H1 (cell line): ENCODE data around the gene SNAP47. TPM values are rescaled to one million over a fixed set of nuclear protein-coding genes. Genes with fewer than 3 reads are reported as not detected.

Experiments
- CTCF ChIA-PET: fragments of 300-600 bp; sonication (Branson Sonifier 250); formaldehyde crosslinking; loops from one replicate; lab custom pipeline; 2021; ENCODE audit not compliant: partially characterized antibody; lab: Charles Lee
- POLR2A ChIA-PET: fragments of 300-600 bp; sonication (Branson Sonifier 250); formaldehyde crosslinking; loops from one replicate; lab custom pipeline; 2021; ENCODE audit warnings: inconsistent platforms; ENCODE audit not compliant: partially characterized antibody; lab: Charles Lee
- DNase-seq, 2 experiments: peaks; one replicate each; pipeline versions ENCODE4 v3.0.0 to v3.0.0-alpha.2; 2010 to 2022; ENCODE audit warnings: low spot score in 2 of 2, low read depth in 1 of 2, mixed read lengths in 1 of 2
- FAIRE-seq: peaks from 2 replicates; lab custom pipeline; 2011; peaks lifted over from hg19 to GRCh38; lab: Jason Lieb, UNC
- H2AFZ ChIP-seq: 2 replicates; pipeline ENCODE4 v1.8.1; 2012; ENCODE audit warnings: low read length, inconsistent platforms
- H2AK5ac ChIP-seq: 2 replicates; pipeline ENCODE4 v1.6.1; 2013; ENCODE audit warnings: low read depth, low read length
- H2BK120ac ChIP-seq: replicated peaks from 2 replicates; pipeline ENCODE3; 2013; ENCODE audit warnings: low read depth, low read length, inconsistent platforms
- H2BK12ac ChIP-seq: 2 replicates; pipeline ENCODE4 v1.6.1; 2013; ENCODE audit warnings: low read depth, low read length
- H2BK15ac ChIP-seq: 2 replicates; pipeline ENCODE4 v1.6.1; 2013; ENCODE audit warnings: low read length
- H2BK20ac ChIP-seq: 2 replicates; pipeline ENCODE4 v1.6.1; 2013; ENCODE audit warnings: low read length
- H2BK5ac ChIP-seq: 2 replicates; pipeline ENCODE4 v1.6.1; 2013; ENCODE audit warnings: low read depth, low read length
- H3K14ac ChIP-seq: 2 replicates; pipeline ENCODE4 v1.6.1; 2013; ENCODE audit warnings: inconsistent platforms; ENCODE audit not compliant: insufficient read length
- H3K18ac ChIP-seq: 2 replicates; pipeline ENCODE4 v1.6.1; 2013; ENCODE audit warnings: low read length; ENCODE audit errors: extremely low read depth
- H3K23ac ChIP-seq: 2 replicates; pipeline ENCODE4 v1.6.1; 2013; ENCODE audit warnings: inconsistent platforms; ENCODE audit not compliant: insufficient read length
- H3K23me2 ChIP-seq: 2 replicates; pipeline ENCODE4 v1.6.1; 2013; ENCODE audit warnings: low read depth, low read length
- H3K27ac ChIP-seq: 2 replicates; pipeline ENCODE4 v1.6.1; 2011; ENCODE audit warnings: low read depth, low read length, inconsistent platforms
- H3K27me3 ChIP-seq, 4 experiments: replicated peaks in 1 of 4; 1 replicate in 1 of 4; 2 replicates in 3 of 4; pipeline versions ENCODE4 v1.6.1 to v1.8.1; 2011 to 2013; ENCODE audit warnings: low read length in 3 of 4, mild to moderate bottlenecking in 3 of 4, inconsistent platforms in 2 of 4, mixed read lengths in 2 of 4, moderate library complexity in 1 of 4; ENCODE audit not compliant: control insufficient read depth in 3 of 4, insufficient read depth in 3 of 4; ENCODE audit errors: extremely low read depth in 1 of 4
- H3K36me3 ChIP-seq, 4 experiments: 2 replicates each; pipeline versions ENCODE4 v1.6.1 to v1.8.1; 2011 to 2013; ENCODE audit warnings: mild to moderate bottlenecking in 4 of 4, low read length in 3 of 4, moderate library complexity in 2 of 4, control low read depth in 1 of 4, inconsistent platforms in 1 of 4; ENCODE audit not compliant: insufficient read depth in 4 of 4, control insufficient read depth in 2 of 4
- H3K4ac ChIP-seq: replicated peaks from 2 replicates; pipeline ENCODE3; 2013; ENCODE audit warnings: low read length, low read depth, mixed read lengths, inconsistent platforms; ENCODE audit not compliant: insufficient read length
- H3K4me1 ChIP-seq, 4 experiments: replicated peaks in 1 of 4; 1 replicate in 1 of 4; 2 replicates in 3 of 4; pipeline versions ENCODE4 v1.6.1 to v1.8.1; 2011 to 2013; ENCODE audit warnings: low read length in 3 of 4, inconsistent platforms in 2 of 4, mixed read lengths in 1 of 4; ENCODE audit not compliant: insufficient read depth in 4 of 4, control insufficient read depth in 3 of 4
- H3K4me2 ChIP-seq, 2 experiments: 2 replicates each; pipeline versions ENCODE4 v1.6.1 to v1.8.1; 2011 to 2013; ENCODE audit warnings: low read depth in 2 of 2, low read length in 2 of 2, control low read depth in 1 of 2, inconsistent platforms in 1 of 2, mild to moderate bottlenecking in 1 of 2; ENCODE audit not compliant: insufficient read depth in 1 of 2
- H3K4me3 ChIP-seq, 4 experiments: fragments of 200-600, 300-600 bp in 1 of 4; sonication (generic), shearing (Covaris generic), sonication (Bioruptor Twin) in 1 of 4; 2 replicates each; pipeline versions ENCODE4 v1.5.1 to v1.8.1; 2011 to 2016; ENCODE audit warnings: low read length in 4 of 4, low read depth in 3 of 4, control low read depth in 2 of 4, inconsistent platforms in 2 of 4, mild to moderate bottlenecking in 2 of 4, mixed read lengths in 1 of 4, moderate library complexity in 1 of 4; ENCODE audit not compliant: insufficient read depth in 2 of 4; ENCODE audit errors: extremely low read depth in 1 of 4
- H3K56ac ChIP-seq: replicated peaks from 2 replicates; pipeline ENCODE3; 2013; ENCODE audit warnings: low read depth, mild to moderate bottlenecking, mixed read lengths, low read length, inconsistent platforms; ENCODE audit not compliant: insufficient read length
- H3K79me1 ChIP-seq: 2 replicates; pipeline ENCODE4 v1.6.1; 2013; ENCODE audit warnings: low read depth, low read length, control low read depth
- H3K79me2 ChIP-seq, 2 experiments: 2 replicates each; pipeline versions ENCODE4 v1.6.1 to v1.8.1; 2012 to 2013; ENCODE audit warnings: low read length in 2 of 2, mild to moderate bottlenecking in 2 of 2, inconsistent platforms in 1 of 2; ENCODE audit not compliant: insufficient read depth in 2 of 2, control insufficient read depth in 1 of 2
- H3K9ac ChIP-seq, 4 experiments: replicated peaks in 1 of 4; 1 replicate in 1 of 4; 2 replicates in 3 of 4; pipeline versions ENCODE4 v1.6.1 to v1.8.1; 2011 to 2013; ENCODE audit warnings: low read depth in 3 of 4, low read length in 3 of 4, control low read depth in 2 of 4, mild to moderate bottlenecking in 2 of 4, moderate library complexity in 2 of 4, inconsistent platforms in 1 of 4; ENCODE audit errors: extremely low read depth in 1 of 4
- H3K9me3 ChIP-seq, 2 experiments: 2 replicates each; pipeline versions ENCODE4 v1.6.1 to v1.8.1; 2012 to 2013; ENCODE audit warnings: mild to moderate bottlenecking in 2 of 2, moderate library complexity in 2 of 2, control low read depth in 1 of 2, inconsistent platforms in 1 of 2, low read depth in 1 of 2, low read length in 1 of 2, mixed read lengths in 1 of 2; ENCODE audit not compliant: insufficient read depth in 2 of 2
- H4K20me1 ChIP-seq, 2 experiments: replicated peaks in 1 of 2; 2 replicates each; pipeline versions ENCODE3 to v1.8.1; 2011 to 2013; ENCODE audit warnings: inconsistent platforms in 2 of 2, low read length in 2 of 2, mild to moderate bottlenecking in 1 of 2; ENCODE audit not compliant: insufficient read depth in 2 of 2, control insufficient read depth in 1 of 2
- H4K5ac ChIP-seq: 2 replicates; pipeline ENCODE4 v1.6.1; 2013; ENCODE audit warnings: low read length, low read depth, mixed read lengths, inconsistent platforms; ENCODE audit not compliant: insufficient read length
- H4K8ac ChIP-seq: 2 replicates; pipeline ENCODE4 v1.8.0; 2013; ENCODE audit warnings: mild to moderate bottlenecking, moderate library complexity, low read length, inconsistent platforms; ENCODE audit not compliant: insufficient read depth; ENCODE audit errors: extremely low read depth
- H4K91ac ChIP-seq: replicated peaks from 2 replicates; pipeline ENCODE3; 2013; ENCODE audit warnings: low read length, mixed read lengths, inconsistent platforms; ENCODE audit not compliant: insufficient read length
- CHD2 ChIP-seq: IDR thresholded peaks from 2 replicates; pipeline ENCODE4 v1.6.1; 2012; ENCODE audit warnings: low read length, improper control_type of control experiment
- CREB1 ChIP-seq: IDR thresholded peaks from 2 replicates; pipeline ENCODE4 v1.6.1; 2012; ENCODE audit warnings: inconsistent platforms
- JUN ChIP-seq: IDR thresholded peaks from 2 replicates; pipeline ENCODE4 v1.6.1; 2011; ENCODE audit warnings: low read depth, mild to moderate bottlenecking, improper control_type of control experiment, low read length
- WGBS, 2 experiments: shearing (Covaris generic) in 1 of 2; methylation state at CpG; one replicate each; pipeline versions ENCODE4 v1.1.6 to v1.1.7; 2013 to 2015; ENCODE audit warnings: low lambda C conversion rate in 2 of 2, mixed read lengths in 2 of 2, inconsistent platforms in 1 of 2, low coverage in 1 of 2, missing lambda C conversion rate in 1 of 2; ENCODE audit not compliant: insufficient replicate concordance in 2 of 2, insufficient coverage in 1 of 2, insufficient read length in 1 of 2; ENCODE audit errors: extremely low coverage in 1 of 2, missing lambda C conversion rate in 1 of 2; 5-methylcytosine and 5-hydroxymethylcytosine counted together
- polyA plus RNA-seq, 7 experiments: library from polyadenylated mRNA; depleted of rRNA in 3 of 7; stranded (reverse) in 5 of 7; unstranded in 2 of 7; fragments of >200 nt in 5 of 7; fragments of 200-250 nt in 2 of 7; gene quantifications; 1 replicate in 5 of 7; 2 replicates in 1 of 7; 4 replicates in 1 of 7; pipeline versions ENCODE4 v1.2.1 to v1.2.3, GENCODE V29; 2011 to 2013; ENCODE audit warnings: missing spikeins in 2 of 7, mixed read lengths in 2 of 7
- total RNA-seq: library from RNA; stranded (reverse); fragmentation: NEBNext Ultra II Directional; extraction: Animal tissue kit (Norgen Biotek cat#: 25700); gene quantifications from 2 replicates; pipeline ENCODE4 v1.2.1, GENCODE V29; 2021
- TF ChIP-seq, protein P1 (sequence below): IDR thresholded peaks from 2 replicates; pipeline ENCODE4 v1.6.1; 2012; ENCODE audit warnings: inconsistent platforms

The SNAP47 gene
- total and polyA plus RNA-seq, 2 of the 8 experiments (the other 6 are each of a cell fraction or from before 2014, with no cell fraction given) = 37.6 to 42.2 TPM

DNA sequence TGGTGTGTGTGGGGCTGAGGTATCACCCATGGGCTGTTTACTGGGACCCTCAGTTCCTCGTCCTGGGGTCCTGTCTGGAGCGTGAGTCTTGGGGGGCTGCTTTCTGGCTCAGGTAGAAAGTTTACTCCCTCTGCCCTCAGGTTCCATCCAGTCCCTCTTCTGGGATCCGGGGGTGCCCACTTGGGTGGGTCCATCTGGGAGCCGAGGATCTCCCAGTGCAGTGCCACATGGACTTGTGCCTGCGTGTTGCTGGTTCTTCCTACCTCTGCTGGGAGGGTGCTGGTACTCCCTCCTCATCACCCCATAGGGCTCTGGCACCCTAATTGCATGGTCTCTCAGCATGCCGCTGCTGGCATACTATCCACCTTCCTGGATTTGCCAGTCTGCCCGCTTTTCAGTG lies 14.0 kb downstream of the SNAP47 start:
- no peak overlapping the region for H3K18ac ChIP-seq
- H2BK15ac ChIP-seq = no peak overlapping the region
- H3K27ac ChIP-seq = no peak overlapping the region
- POLR2A ChIA-PET = no interaction called here
- DNase-seq (no peak), FAIRE-seq (no peak)
- H3K4me3 ChIP-seq = no peak overlapping the region
- H2AFZ ChIP-seq = no peak overlapping the region
- no peak overlapping the region for H3K14ac ChIP-seq
- no peak overlapping the region for H2BK20ac ChIP-seq
- H3K23ac ChIP-seq = no peak overlapping the region
- no peak overlapping the region for H3K56ac ChIP-seq
- no peak overlapping the region for H2AK5ac ChIP-seq
- H3K36me3 ChIP-seq = peaks cover 0 to 9% (median 3%) of the 10 kb centered on the region in 4 experiments; a peak in 6 of 8 replicates
- no peak overlapping the region for H2BK5ac ChIP-seq
- H3K27me3 ChIP-seq = no peaks in the 10 kb centered on the region
- H2BK120ac ChIP-seq = no peak overlapping the region
- TF ChIP-seq CHD2 (no peak), CREB1 (no peak), JUN (no peak)
- TF ChIP-seq, protein P1, sequence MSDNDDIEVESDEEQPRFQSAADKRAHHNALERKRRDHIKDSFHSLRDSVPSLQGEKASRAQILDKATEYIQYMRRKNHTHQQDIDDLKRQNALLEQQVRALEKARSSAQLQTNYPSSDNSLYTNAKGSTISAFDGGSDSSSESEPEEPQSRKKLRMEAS = no peak
- TF ChIP-seq, all 59 proteins: peak for 0
- 94% methylated on average over 7 of the region's 7 CpGs; no CpG with 5 or more reads in 1 of the 2 experiments for WGBS, 2 experiments
- Histone ChIP-seq H2BK12ac (no peak overlapping the region), H4K20me1 (peaks cover 20 to 38% of the 10 kb centered on the region in 2 experiments), H4K5ac (no peak overlapping the region), H4K8ac (no peak overlapping the region), H3K4me2 (no peak overlapping the region), H4K91ac (no peak overlapping the region), H3K79me2 (peaks cover 4 to 74% of the 10 kb centered on the region in 2 experiments; a peak in 3 of 4 replicates), H3K79me1 (peaks cover 25% of the 10 kb centered on the region), H3K9me3 (no peaks in the 10 kb centered on the region), H3K23me2 (no peaks in the 10 kb centered on the region), H3K4ac (no peak overlapping the region), H3K4me1 (no peaks in the 10 kb centered on the region), H3K9ac (no peak overlapping the region)
- CTCF ChIA-PET = interaction anchor here (1.1 kb wide), 2 partner anchors 205 to 268 kb away, joined by 3 to 4 read pairs; no protein-coding TSS in a partner anchor
